GM23248 (cell line): Measurements from ENCODE around the gene FAM163A. TPM values are rescaled to one million over a fixed set of nuclear protein-coding genes. Genes with fewer than 3 reads are reported as not detected.
"Not testable (repeated sequence)": the region's sequence is repeated elsewhere in the genome, so short reads cannot be mapped to it uniquely, and the experiment has no call there.

Source experiments
- DNase-seq: peaks from one replicate; pipeline ENCODE4 v3.0.0-alpha.2; 2015
- H2AFZ ChIP-seq: fragments of 200-600 bp; sonication (generic); 2 replicates; pipeline ENCODE4 v1.6.1; 2016; ENCODE audit warnings: antibody characterized with exemption
- H3F3A ChIP-seq: fragments of 200-600 bp; sonication (generic); 2 replicates; pipeline ENCODE4 v1.6.1; 2016; ENCODE audit warnings: mild to moderate bottlenecking, antibody characterized with exemption, mixed run types; ENCODE audit not compliant: insufficient read depth
- H3K27ac ChIP-seq: fragments of 200-600 bp; sonication (generic); 2 replicates; pipeline ENCODE4 v1.5.1; 2016; ENCODE audit warnings: mild to moderate bottlenecking
- H3K27me3 ChIP-seq: fragments of 200-600 bp; sonication (generic); replicated peaks from 2 replicates; pipeline ENCODE4 v1.6.1; 2016; ENCODE audit warnings: mild to moderate bottlenecking; ENCODE audit not compliant: insufficient read depth
- H3K36me3 ChIP-seq: fragments of 200-600 bp; sonication (generic); 2 replicates; pipeline ENCODE4 v1.6.1; 2016; ENCODE audit warnings: low read depth, mild to moderate bottlenecking
- H3K4me1 ChIP-seq: fragments of 200-600 bp; sonication (generic); 2 replicates; pipeline ENCODE4 v1.6.1; 2016; ENCODE audit warnings: mild to moderate bottlenecking; ENCODE audit not compliant: insufficient read depth
- H3K4me2 ChIP-seq: fragments of 200-600 bp; sonication (generic); one replicate; pipeline ENCODE4 v1.6.1; 2016; ENCODE audit warnings: mild to moderate bottlenecking; ENCODE audit not compliant: unreplicated experiment
- H3K4me3 ChIP-seq: fragments of 200-600 bp; sonication (generic); 2 replicates; pipeline ENCODE4 v1.5.1; 2016; ENCODE audit warnings: mild to moderate bottlenecking
- H3K79me2 ChIP-seq: fragments of 200-600 bp; sonication (generic); 2 replicates; pipeline ENCODE4 v1.6.1; 2016; ENCODE audit warnings: mild to moderate bottlenecking; ENCODE audit not compliant: insufficient read depth
- H3K9ac ChIP-seq: fragments of 200-600 bp; sonication (generic); 2 replicates; pipeline ENCODE4 v1.6.1; 2016; ENCODE audit warnings: mild to moderate bottlenecking
- H3K9me2 ChIP-seq: fragments of 200-600 bp; sonication (generic); 2 replicates; pipeline ENCODE4 v1.6.1; 2016; ENCODE audit warnings: mixed run types, mild to moderate bottlenecking, moderate library complexity; ENCODE audit not compliant: insufficient read depth
- H3K9me3 ChIP-seq: fragments of 200-600 bp; sonication (generic); one replicate; pipeline ENCODE4 v1.6.1; 2017; ENCODE audit warnings: low read depth
- H4K20me1 ChIP-seq: fragments of 200-600 bp; sonication (generic); 2 replicates; pipeline ENCODE4 v1.6.0; 2016; ENCODE audit not compliant: insufficient read depth
- EZH2 ChIP-seq: fragments of 200-600 bp; sonication (generic); IDR thresholded peaks from 2 replicates; pipeline ENCODE4 v1.6.1; 2018; ENCODE audit warnings: antibody characterized with exemption, mild to moderate bottlenecking; ENCODE audit not compliant: insufficient read depth, poor library complexity, severe bottlenecking
- EZH2phosphoT487 ChIP-seq: fragments of 200-600 bp; sonication (generic); IDR thresholded peaks from 2 replicates; pipeline ENCODE4 v1.6.1; 2018; ENCODE audit warnings: antibody characterized with exemption, moderate library complexity, mild to moderate bottlenecking, low read depth; ENCODE audit not compliant: insufficient read depth
- WGBS, 2 experiments: methylation state at CpG; one replicate each; pipeline ENCODE4 v1.1.6; 2015 to 2017; ENCODE audit warnings: low lambda C conversion rate in 2 of 2, low coverage in 1 of 2; ENCODE audit errors: missing lambda C conversion rate in 2 of 2; 5-methylcytosine and 5-hydroxymethylcytosine counted together
- in situ Hi-C: fragments of 300-500 bp; cut with MboI; formaldehyde crosslinking; loops from 2 replicates; pipeline ENCODE4 v1.15.0; 2020
- polyA plus RNA-seq: library from polyadenylated mRNA; unstranded; fragments of >200 nt; fragmentation: Nextera tagmentation; extraction: Ambion mirVana; gene quantifications from 2 replicates; pipeline ENCODE4 v1.2.1, GENCODE V29; 2016
- total RNA-seq: library from RNA; depleted of rRNA; stranded (reverse); fragments of >200 nt; shearing (Covaris generic); gene quantifications from 2 replicates; pipeline ENCODE4 v1.2.3, GENCODE V29; 2014

FAM163A gene
- total and polyA plus RNA-seq, 2 experiments from 2014 or later: not detected

DNA sequence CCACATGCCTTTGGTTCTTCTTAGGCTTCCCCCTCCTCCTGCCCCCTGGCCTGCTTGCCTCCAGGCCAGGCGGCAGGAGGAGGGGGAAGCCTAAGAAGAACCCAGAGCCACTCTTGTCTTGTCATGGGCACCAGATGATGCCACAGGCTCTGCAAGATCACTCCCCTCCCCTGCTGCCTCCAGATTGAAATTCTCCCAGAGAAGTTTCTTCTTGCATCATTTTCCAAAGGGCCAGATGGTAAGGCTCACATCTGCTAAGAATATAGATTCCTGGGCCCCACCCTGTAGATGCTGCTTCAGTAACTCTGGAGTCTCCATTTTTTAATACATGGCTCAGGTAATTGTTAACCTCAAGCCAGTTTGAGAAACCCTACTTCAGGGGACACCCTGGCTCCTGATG is 60.8 kb downstream of the FAM163A start:
- no peaks in the 10 kb centered on the region for H3K79me2 ChIP-seq
- no peak overlapping the region for H3K9ac ChIP-seq
- 18 to 20% methylated on average over 1 of the region's 1 CpG for WGBS, 2 experiments
- H2AFZ ChIP-seq: no peak overlapping the region
- no peak overlapping the region for H3K4me2 ChIP-seq
- in situ Hi-C loops: no loop called here
- no peak overlapping the region for H3K4me3 ChIP-seq
- no peaks in the 10 kb centered on the region for H3F3A ChIP-seq
- H3K9me3 ChIP-seq: no peaks in the 10 kb centered on the region
- DNase-seq: peak; percentile 17
- H3K36me3 ChIP-seq: no peaks in the 10 kb centered on the region
- H3K4me1 ChIP-seq: no peaks in the 10 kb centered on the region
- no peaks in the 10 kb centered on the region for H3K9me2 ChIP-seq
- no peak for TF ChIP-seq EZH2
- TF ChIP-seq EZH2phosphoT487: no peak
- H3K27me3 ChIP-seq: peaks cover 23% of the 10 kb centered on the region
- no peaks in the 10 kb centered on the region for H4K20me1 ChIP-seq
- H3K27ac ChIP-seq: no peak overlapping the region

DNA sequence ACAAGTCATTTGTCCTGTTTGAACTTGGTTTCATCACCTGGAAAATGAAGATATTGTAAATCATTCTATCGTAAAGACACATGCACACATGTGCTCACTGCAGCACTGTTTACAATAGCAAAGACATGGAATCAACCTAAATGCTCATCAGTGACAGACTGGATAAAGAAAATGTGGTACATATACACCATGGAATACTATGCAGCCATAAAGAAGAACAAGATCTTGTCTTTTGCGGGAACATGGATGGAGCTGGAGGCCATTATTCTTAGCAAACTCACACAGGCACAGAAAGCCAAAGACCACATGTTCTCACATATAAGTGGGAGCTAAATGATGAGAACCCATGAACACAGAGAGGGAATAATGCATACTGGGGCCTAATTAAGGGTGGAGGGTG is 61.3 kb downstream of the FAM163A start:
- H3K27me3 ChIP-seq: peaks cover 23% of the 10 kb centered on the region
- H3K4me1 ChIP-seq, DNase-seq, H3K9me2 ChIP-seq, H3K27ac ChIP-seq, H3K36me3 ChIP-seq, H3F3A ChIP-seq, H3K4me3 ChIP-seq, in situ Hi-C loops, H3K79me2 ChIP-seq, H2AFZ ChIP-seq, H3K9me3 ChIP-seq, H4K20me1 ChIP-seq, H3K4me2 ChIP-seq, H3K9ac ChIP-seq: not testable (repeated sequence)
- 58 to 62% methylated on average over 2 of the region's 2 CpGs for WGBS, 2 experiments

DNA sequence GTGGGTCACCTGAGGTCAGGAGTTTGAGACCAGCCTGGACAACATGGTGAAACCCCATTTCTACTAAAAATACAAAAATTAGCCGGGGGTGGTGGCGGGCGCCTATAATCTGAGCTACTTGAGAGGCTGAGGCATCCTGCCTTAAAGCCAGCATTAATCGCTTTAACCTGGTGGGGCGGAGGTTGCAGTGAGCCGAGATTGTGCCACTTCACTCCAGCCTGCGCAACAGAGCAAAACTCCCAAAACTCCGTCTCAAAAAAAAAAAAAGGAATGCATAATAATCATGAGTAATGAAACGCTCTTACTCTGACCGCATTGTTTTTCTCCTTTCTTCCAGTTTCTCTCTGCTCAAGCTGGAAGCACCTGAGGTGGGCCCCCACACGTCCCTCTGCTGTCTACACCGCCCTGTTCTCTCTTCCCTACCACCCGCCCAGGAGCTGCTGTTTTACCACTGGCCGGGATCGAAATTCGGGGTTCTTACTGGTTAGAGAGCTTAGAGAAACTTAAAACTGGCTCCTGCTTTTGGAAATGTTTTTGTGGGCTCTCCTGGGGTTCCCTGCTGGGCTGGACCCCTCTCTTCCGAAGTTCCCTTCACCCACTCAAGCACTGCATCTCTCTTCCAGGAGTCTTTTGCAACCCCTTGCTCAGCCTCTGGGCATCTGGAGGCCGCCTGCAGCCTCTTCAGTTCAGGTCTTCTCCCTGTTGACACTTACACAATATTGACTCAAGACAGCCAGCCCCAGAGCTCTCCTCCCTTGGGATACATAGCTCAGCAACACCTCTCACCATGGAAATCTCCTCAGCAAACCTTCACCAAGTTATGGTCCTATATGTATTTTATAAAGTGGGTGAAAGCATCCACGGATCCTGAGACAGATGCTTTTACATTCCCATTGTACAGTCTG is 62.5 kb downstream of the FAM163A start:
- Histone ChIP-seq H3K9me3 (no peaks in the 10 kb centered on the region), H3K4me1 (no peaks in the 10 kb centered on the region), H3K79me2 (no peaks in the 10 kb centered on the region), H3K36me3 (no peaks in the 10 kb centered on the region), H3F3A (no peaks in the 10 kb centered on the region), H3K4me2 (no peak overlapping the region), H3K9ac (no peak overlapping the region), H3K4me3 (no peak overlapping the region), H3K9me2 (no peaks in the 10 kb centered on the region), H4K20me1 (no peaks in the 10 kb centered on the region), H3K27me3 (peaks cover 29% of the 10 kb centered on the region), H3K27ac (no peak overlapping the region), H2AFZ (no peak overlapping the region)
- in situ Hi-C loops: loop anchor here (5.0 kb wide), 1 partner anchor 98 kb away; no protein-coding TSS in a partner anchor
- peak; percentile 16 for DNase-seq
- no peak for TF ChIP-seq EZH2phosphoT487
- TF ChIP-seq EZH2: no peak
- WGBS, 2 experiments: 67 to 68% methylated on average over 19 of the region's 19 CpGs

DNA sequence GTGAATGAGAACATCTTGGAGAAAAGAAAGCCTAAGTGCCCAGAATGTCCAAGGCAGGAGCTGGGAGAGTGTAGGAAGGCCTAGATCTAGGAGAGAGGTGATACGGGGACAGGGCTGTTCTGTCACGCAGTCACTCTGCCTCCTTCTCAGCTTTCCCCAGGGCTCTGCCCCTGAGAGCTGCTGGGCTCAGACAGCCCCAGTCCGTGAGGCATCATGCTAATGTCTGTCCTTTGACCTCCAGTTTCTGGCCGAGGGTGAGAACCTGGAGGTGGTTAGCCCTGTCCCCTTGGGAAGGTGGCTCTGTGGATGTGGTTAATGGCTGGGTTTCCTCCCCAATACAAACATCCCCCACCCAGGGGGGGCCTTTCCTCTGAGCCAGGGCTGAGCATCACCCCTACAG is 63.2 kb downstream of the FAM163A start:
- H3F3A ChIP-seq: no peaks in the 10 kb centered on the region
- H2AFZ ChIP-seq: no peak overlapping the region
- no peak for DNase-seq
- no peaks in the 10 kb centered on the region for H3K79me2 ChIP-seq
- H3K4me1 ChIP-seq: no peaks in the 10 kb centered on the region
- no peak overlapping the region for H3K4me3 ChIP-seq
- no peaks in the 10 kb centered on the region for H3K9me3 ChIP-seq
- no peaks in the 10 kb centered on the region for H3K36me3 ChIP-seq
- in situ Hi-C loops: loop anchor here (5.0 kb wide), 1 partner anchor 99 kb away; no protein-coding TSS in a partner anchor
- 55 to 61% methylated on average over 4 of the region's 4 CpGs for WGBS, 2 experiments
- H3K4me2 ChIP-seq: no peak overlapping the region
- no peak overlapping the region for H3K9ac ChIP-seq
- no peaks in the 10 kb centered on the region for H4K20me1 ChIP-seq
- H3K9me2 ChIP-seq: no peaks in the 10 kb centered on the region
- no peak for TF ChIP-seq EZH2
- TF ChIP-seq EZH2phosphoT487: no peak
- peaks cover 33% of the 10 kb centered on the region for H3K27me3 ChIP-seq
- H3K27ac ChIP-seq: no peak overlapping the region
